AG09309 (cell line): ENCODE results near the gene DNAI2.

Experiments
- DNase-seq: peaks from one replicate; pipeline ENCODE4 v3.0.0-alpha.2; 2010; ENCODE audit warnings: low read depth
- H3K4me3 ChIP-seq: 2 replicates; pipeline ENCODE4 v1.5.1; 2011; ENCODE audit warnings: mild to moderate bottlenecking, low read depth, low read length, moderate library complexity; ENCODE audit not compliant: control insufficient read depth
- TF ChIP-seq, protein P1 (sequence below): IDR thresholded peaks from 2 replicates; pipeline ENCODE4 v1.5.1; 2011; ENCODE audit warnings: mild to moderate bottlenecking, low read depth, low read length, inconsistent platforms; ENCODE audit not compliant: insufficient read depth, control insufficient read depth; ENCODE audit errors: missing control alignments

DNAI2 gene

DNA sequence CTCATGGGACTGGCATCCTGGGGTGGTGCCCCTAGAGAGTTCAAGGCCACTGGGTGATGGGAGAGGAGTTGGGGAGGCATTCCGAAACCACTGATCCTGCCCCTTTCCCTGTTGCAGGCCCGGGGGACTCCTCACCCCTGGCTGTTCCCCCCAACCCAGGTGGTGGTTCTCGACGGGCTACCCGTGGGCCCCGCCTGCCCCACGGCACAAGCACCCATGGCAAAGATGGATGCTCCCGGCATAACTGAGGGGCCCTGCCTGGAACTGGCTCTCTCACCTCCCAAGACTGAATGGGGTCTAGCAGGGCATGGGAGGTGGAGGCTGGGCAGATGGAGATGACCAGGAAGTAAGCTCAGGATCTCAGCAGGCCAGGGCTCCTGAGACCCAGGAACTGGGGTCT is 81.0 kb downstream of the DNAI2 start:
- TF ChIP-seq, protein P1, sequence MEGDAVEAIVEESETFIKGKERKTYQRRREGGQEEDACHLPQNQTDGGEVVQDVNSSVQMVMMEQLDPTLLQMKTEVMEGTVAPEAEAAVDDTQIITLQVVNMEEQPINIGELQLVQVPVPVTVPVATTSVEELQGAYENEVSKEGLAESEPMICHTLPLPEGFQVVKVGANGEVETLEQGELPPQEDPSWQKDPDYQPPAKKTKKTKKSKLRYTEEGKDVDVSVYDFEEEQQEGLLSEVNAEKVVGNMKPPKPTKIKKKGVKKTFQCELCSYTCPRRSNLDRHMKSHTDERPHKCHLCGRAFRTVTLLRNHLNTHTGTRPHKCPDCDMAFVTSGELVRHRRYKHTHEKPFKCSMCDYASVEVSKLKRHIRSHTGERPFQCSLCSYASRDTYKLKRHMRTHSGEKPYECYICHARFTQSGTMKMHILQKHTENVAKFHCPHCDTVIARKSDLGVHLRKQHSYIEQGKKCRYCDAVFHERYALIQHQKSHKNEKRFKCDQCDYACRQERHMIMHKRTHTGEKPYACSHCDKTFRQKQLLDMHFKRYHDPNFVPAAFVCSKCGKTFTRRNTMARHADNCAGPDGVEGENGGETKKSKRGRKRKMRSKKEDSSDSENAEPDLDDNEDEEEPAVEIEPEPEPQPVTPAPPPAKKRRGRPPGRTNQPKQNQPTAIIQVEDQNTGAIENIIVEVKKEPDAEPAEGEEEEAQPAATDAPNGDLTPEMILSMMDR, result no peak
- H3K4me3 ChIP-seq, result no peak overlapping the region
- DNase-seq, result no peak

- DNase-seq, result no peak
- TF ChIP-seq, protein P1, result no peak
Measured at GRCh38 chr17:74356646-74357465, 82.8 kb downstream of the DNAI2 start.

GRCh38 chr17:74357466-74357809 is 83.4 kb downstream of the DNAI2 start:
- no peak overlapping the region for H3K4me3 ChIP-seq

More at GRCh38 chr17:74356646-74357465, 82.8 kb downstream of the DNAI2 start:
- no peak overlapping the region for H3K4me3 ChIP-seq

DNA sequence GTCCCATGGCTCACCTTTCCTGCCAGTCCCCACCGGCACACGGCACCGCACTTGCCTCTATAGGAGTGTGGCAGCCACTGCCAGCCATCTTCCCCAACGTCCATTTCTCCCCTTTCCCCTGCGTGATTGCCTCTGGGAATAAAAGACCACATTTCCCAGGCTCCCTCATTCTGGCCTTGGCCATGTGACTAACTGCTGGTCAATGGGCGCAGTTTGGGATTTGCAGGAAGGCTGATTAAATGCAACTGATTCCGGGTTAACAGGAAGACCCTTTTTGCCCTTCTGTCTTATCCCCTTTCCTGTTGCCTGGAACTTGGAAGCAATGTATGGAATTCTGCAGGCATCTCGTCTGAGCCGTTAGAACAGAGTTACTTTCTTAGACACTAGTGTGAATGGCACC is 84.7 kb downstream of the DNAI2 start:
- DNase-seq, result no peak
- TF ChIP-seq, protein P1, result no peak
- H3K4me3 ChIP-seq, result no peak overlapping the region

More at GRCh38 chr17:74357466-74357809, 83.4 kb downstream of the DNAI2 start:
- TF ChIP-seq, protein P1, result no peak
- no peak for DNase-seq

- TF ChIP-seq, protein P1, result no peak
- no peak overlapping the region for H3K4me3 ChIP-seq
- DNase-seq, result no peak
Measured at GRCh38 chr17:74359916-74360315, 85.9 kb downstream of the DNAI2 start.

- TF ChIP-seq, protein P1, result no peak
- no peak for DNase-seq
- no peak overlapping the region for H3K4me3 ChIP-seq
Measured at GRCh38 chr17:74360899-74361229, 86.8 kb downstream of the DNAI2 start.
